Transverse colon (tissue), 4 donors: Measurements from ENCODE around the gene JOSD1.

Experiments used
- EP300 ChIP-seq: sonication (generic); formaldehyde crosslinking; IDR thresholded peaks from one replicate; pipeline ENCODE4 v1.6.1; 2017; ENCODE audit warnings: antibody characterized with exemption, low read depth
- POLR2A ChIP-seq: fragments of 450-650 bp; IDR thresholded peaks from one replicate; pipeline ENCODE4 v1.6.1; 2016; ENCODE audit warnings: antibody characterized with exemption, mild to moderate bottlenecking, moderate library complexity
- POLR2AphosphoS5 ChIP-seq, 3 donors: sonication (generic); formaldehyde crosslinking; IDR thresholded peaks; one replicate each; pipeline ENCODE4 v1.6.1; 2016; ENCODE audit warnings: antibody characterized with exemption in 3 of 3
- TF ChIP-seq, protein P1 (sequence below), 5 experiments: fragments of 200-600 bp in 3 of 5; fragments of 450-650 bp in 2 of 5; sonication (generic) in 3 of 5; IDR thresholded peaks; 1 replicate in 2 of 5; 2 replicates in 3 of 5; pipeline ENCODE4 v1.5.1; 2016 to 2017; ENCODE audit warnings: antibody characterized with exemption in 5 of 5, inconsistent platforms in 3 of 5, mild to moderate bottlenecking in 2 of 5, moderate library complexity in 1 of 5

- no peak for TF ChIP-seq POLR2A
- TF ChIP-seq, protein P1, sequence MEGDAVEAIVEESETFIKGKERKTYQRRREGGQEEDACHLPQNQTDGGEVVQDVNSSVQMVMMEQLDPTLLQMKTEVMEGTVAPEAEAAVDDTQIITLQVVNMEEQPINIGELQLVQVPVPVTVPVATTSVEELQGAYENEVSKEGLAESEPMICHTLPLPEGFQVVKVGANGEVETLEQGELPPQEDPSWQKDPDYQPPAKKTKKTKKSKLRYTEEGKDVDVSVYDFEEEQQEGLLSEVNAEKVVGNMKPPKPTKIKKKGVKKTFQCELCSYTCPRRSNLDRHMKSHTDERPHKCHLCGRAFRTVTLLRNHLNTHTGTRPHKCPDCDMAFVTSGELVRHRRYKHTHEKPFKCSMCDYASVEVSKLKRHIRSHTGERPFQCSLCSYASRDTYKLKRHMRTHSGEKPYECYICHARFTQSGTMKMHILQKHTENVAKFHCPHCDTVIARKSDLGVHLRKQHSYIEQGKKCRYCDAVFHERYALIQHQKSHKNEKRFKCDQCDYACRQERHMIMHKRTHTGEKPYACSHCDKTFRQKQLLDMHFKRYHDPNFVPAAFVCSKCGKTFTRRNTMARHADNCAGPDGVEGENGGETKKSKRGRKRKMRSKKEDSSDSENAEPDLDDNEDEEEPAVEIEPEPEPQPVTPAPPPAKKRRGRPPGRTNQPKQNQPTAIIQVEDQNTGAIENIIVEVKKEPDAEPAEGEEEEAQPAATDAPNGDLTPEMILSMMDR (IDR thresholded peaks at IDR 0.05): no peak
- TF ChIP-seq EP300: no peak
- TF ChIP-seq POLR2AphosphoS5 (IDR thresholded peaks at IDR 0.05): no peak
These were observed 19.6 kb upstream of the JOSD1 start for GRCh38 chr22:38720350-38720749.
